GM18868 (cell line): ENCODE data around the gene SLC4A8.
"Not testable (repeated sequence)": the region's sequence is repeated elsewhere in the genome, so short reads cannot be mapped to it uniquely, and the experiment has no call there.

Experiments
- ATAC-seq: cut with Tn5 transposase; IDR thresholded peaks from one replicate; pipeline ENCODE4 v1.9.1; 2021; ENCODE audit warnings: mild to moderate bottlenecking, moderate library complexity; ENCODE audit not compliant: unreplicated experiment

SLC4A8 gene

GRCh38 chr12:51471111-51471864, 46.7 kb downstream of the SLC4A8 start:
- no peak for ATAC-seq

- no peak for ATAC-seq
Measured at GRCh38 chr12:51472984-51473383, 48.4 kb downstream of the SLC4A8 start.

- ATAC-seq: no peak
Measured at GRCh38 chr12:51473947-51474346, 49.3 kb downstream of the SLC4A8 start.

GRCh38 chr12:51475543-51475942, 50.9 kb downstream of the SLC4A8 start:
- no peak for ATAC-seq

- ATAC-seq: no peak
Measured at GRCh38 chr12:51480978-51481377, 56.3 kb downstream of the SLC4A8 start.

- ATAC-seq: no peak
Measured at GRCh38 chr12:51482929-51483697, 58.5 kb downstream of the SLC4A8 start.

- no peak for ATAC-seq
Measured at GRCh38 chr12:51484119-51484518, 59.5 kb downstream of the SLC4A8 start.

GRCh38 chr12:51488281-51488680, 63.6 kb downstream of the SLC4A8 start:
- no peak for ATAC-seq

GRCh38 chr12:51493281-51493680, 68.7 kb downstream of the SLC4A8 start:
- no peak for ATAC-seq

- no peak for ATAC-seq
Measured at GRCh38 chr12:51496895-51497294, 72.3 kb downstream of the SLC4A8 start.

GRCh38 chr12:51504851-51505250, 80.2 kb downstream of the SLC4A8 start:
- ATAC-seq: no peak

- ATAC-seq: no peak
Measured at GRCh38 chr12:51505360-51506105, 80.9 kb downstream of the SLC4A8 start.

- no peak for ATAC-seq
Measured at GRCh38 chr12:51507178-51507577, 82.5 kb downstream of the SLC4A8 start.

GRCh38 chr12:51508285-51508684, 83.7 kb downstream of the SLC4A8 start:
- ATAC-seq: no peak

GRCh38 chr12:51511546-51512260, 87.1 kb downstream of the SLC4A8 start:
- no peak for ATAC-seq

GRCh38 chr12:51512438-51512837, 87.8 kb downstream of the SLC4A8 start:
- ATAC-seq: no peak

GRCh38 chr12:51515037-51515436, 90.4 kb downstream of the SLC4A8 start:
- ATAC-seq: not testable (repeated sequence)

- ATAC-seq: no peak
Measured at GRCh38 chr12:51517316-51517715, 92.7 kb downstream of the SLC4A8 start.

- ATAC-seq: no peak
Measured at GRCh38 chr12:51517800-51518199, 93.2 kb downstream of the SLC4A8 start.

GRCh38 chr12:51519755-51520154, 95.1 kb downstream of the SLC4A8 start:
- ATAC-seq: no peak
